Caco-2 (cell line): ENCODE results near the gene CCDC81. TPM values are rescaled to one million over a fixed set of nuclear protein-coding genes. Genes with fewer than 3 reads are reported as not detected.

ENCODE experiments used
- BruUV-seq: library from RNA; stranded (reverse); fragments of 400-500 nt; replicated peaks from 2 replicates; lab custom pipeline; 2021; lab: Mats Ljungman, UMichigan
- CTCF ChIA-PET: fragments of 300-600 bp; sonication (Branson Sonifier 250); formaldehyde crosslinking; loops from one replicate; lab custom pipeline; 2022; ENCODE audit warnings: antibody characterized with exemption; lab: Charles Lee
- POLR2A ChIA-PET: fragments of 300-600 bp; sonication (Branson Sonifier 250); formaldehyde crosslinking; loops from one replicate; lab custom pipeline; 2022; ENCODE audit warnings: antibody characterized with exemption; lab: Charles Lee
- DNase-seq, 2 experiments: peaks; one replicate each; pipeline versions ENCODE4 v3.0.0 to v3.0.0-alpha.2; 2020 to 2022
- H3K27me3 ChIP-seq: replicated peaks from 2 replicates; pipeline ENCODE4 v1.6.0; 2011; ENCODE audit warnings: low read length; ENCODE audit not compliant: control insufficient read depth, insufficient read depth
- H3K36me3 ChIP-seq: 2 replicates; pipeline ENCODE4 v1.5.1; 2011; ENCODE audit warnings: low read length; ENCODE audit not compliant: control insufficient read depth, insufficient read depth
- H3K4me1 ChIP-seq: fragments of 250-450 bp; sonication (Bioruptor Pico); 2 replicates; pipeline ENCODE4 v1.5.1; 2020; ENCODE audit warnings: mild to moderate bottlenecking
- H3K4me3 ChIP-seq: 2 replicates; pipeline ENCODE4 v1.5.1; 2011; ENCODE audit warnings: low read depth, mild to moderate bottlenecking, control low read depth, low read length
- H3K9me3 ChIP-seq: fragments of 250-450 bp; sonication (Bioruptor Pico); 2 replicates; pipeline ENCODE4 v1.5.1; 2020; ENCODE audit warnings: mild to moderate bottlenecking, moderate library complexity
- H3K27ac Mint-ChIP-seq: one replicate; pipeline ENCODE4 v1.8.0; 2022; ENCODE audit warnings: mixed read lengths; ENCODE audit not compliant: unreplicated experiment
- H3K27me3 Mint-ChIP-seq: one replicate; pipeline ENCODE4 v1.8.0; 2022; ENCODE audit warnings: mixed read lengths; ENCODE audit not compliant: insufficient read depth, unreplicated experiment
- H3K36me3 Mint-ChIP-seq: one replicate; pipeline ENCODE4 v1.8.0; 2022; ENCODE audit warnings: mild to moderate bottlenecking, mixed read lengths; ENCODE audit not compliant: insufficient read depth, unreplicated experiment
- H3K4me1 Mint-ChIP-seq: one replicate; pipeline ENCODE4 v1.8.0; 2022; ENCODE audit warnings: low read depth, mixed read lengths; ENCODE audit not compliant: unreplicated experiment
- H3K4me3 Mint-ChIP-seq: one replicate; pipeline ENCODE4 v1.8.0; 2022; ENCODE audit warnings: mild to moderate bottlenecking, moderate library complexity, mixed read lengths; ENCODE audit not compliant: unreplicated experiment
- H3K9me3 Mint-ChIP-seq: one replicate; pipeline ENCODE4 v1.8.0; 2022; ENCODE audit warnings: mixed read lengths; ENCODE audit not compliant: unreplicated experiment
- intact Hi-C: fragments of 100-400 bp; cut with micrococcal nuclease; formaldehyde crosslinking; loops from one replicate; pipeline ENCODE4 v1.10.0; 2022; ENCODE audit not compliant: unreplicated experiment
- total RNA-seq: library from RNA; stranded (reverse); gene quantifications from 2 replicates; pipeline ENCODE4 v1.2.3, GENCODE V29; 2022
- TF ChIP-seq, protein P1 (sequence below), 2 experiments: fragments of 200-600 bp in 1 of 2; IDR thresholded peaks; 1 replicate in 1 of 2; 2 replicates in 1 of 2; pipeline versions ENCODE4 v1.5.1 to v1.8.0; 2011 to 2022; ENCODE audit warnings: antibody characterized with exemption in 1 of 2, control low read depth in 1 of 2, inconsistent platforms in 1 of 2, low read depth in 1 of 2, low read length in 1 of 2, mild to moderate bottlenecking in 1 of 2, moderate library complexity in 1 of 2; ENCODE audit not compliant: insufficient read depth in 1 of 2, severe bottlenecking in 1 of 2, unreplicated experiment in 1 of 2

CCDC81 gene
- total RNA-seq, 1 experiment from 2014 or later, result 1.3 TPM

GRCh38 chr11:86453290-86454030 is 78.8 kb downstream of the CCDC81 start:
- Mint-ChIP-seq H3K27me3 (no peaks in the 10 kb centered on the region), H3K27ac (no peak overlapping the region), H3K9me3 (no peaks in the 10 kb centered on the region), H3K4me1 (peaks cover 24% of the 10 kb centered on the region), H3K36me3 (no peaks in the 10 kb centered on the region), H3K4me3 (no peak overlapping the region)
- intact Hi-C loops, result no loop called here
- H3K4me3 ChIP-seq, result no peak overlapping the region
- ChIA-PET CTCF (interaction anchor here (0.7 to 2.4 kb wide), 6 partner anchors 31 to 155 kb away, joined by 3 to 9 read pairs (median 4); no protein-coding TSS in a partner anchor), POLR2A (interaction anchor here (0.5 kb wide), 1 partner anchor 130 kb away, joined by 3 read pairs; no protein-coding TSS in a partner anchor)
- no peaks in the 10 kb centered on the region for H3K36me3 ChIP-seq
- BruUV-seq, result no TSS peak
- peaks cover 16% of the 10 kb centered on the region for H3K4me1 ChIP-seq
- H3K27me3 ChIP-seq, result no peaks in the 10 kb centered on the region
- H3K9me3 ChIP-seq, result no peaks in the 10 kb centered on the region
- DNase-seq, result no peak
- TF ChIP-seq, protein P1, sequence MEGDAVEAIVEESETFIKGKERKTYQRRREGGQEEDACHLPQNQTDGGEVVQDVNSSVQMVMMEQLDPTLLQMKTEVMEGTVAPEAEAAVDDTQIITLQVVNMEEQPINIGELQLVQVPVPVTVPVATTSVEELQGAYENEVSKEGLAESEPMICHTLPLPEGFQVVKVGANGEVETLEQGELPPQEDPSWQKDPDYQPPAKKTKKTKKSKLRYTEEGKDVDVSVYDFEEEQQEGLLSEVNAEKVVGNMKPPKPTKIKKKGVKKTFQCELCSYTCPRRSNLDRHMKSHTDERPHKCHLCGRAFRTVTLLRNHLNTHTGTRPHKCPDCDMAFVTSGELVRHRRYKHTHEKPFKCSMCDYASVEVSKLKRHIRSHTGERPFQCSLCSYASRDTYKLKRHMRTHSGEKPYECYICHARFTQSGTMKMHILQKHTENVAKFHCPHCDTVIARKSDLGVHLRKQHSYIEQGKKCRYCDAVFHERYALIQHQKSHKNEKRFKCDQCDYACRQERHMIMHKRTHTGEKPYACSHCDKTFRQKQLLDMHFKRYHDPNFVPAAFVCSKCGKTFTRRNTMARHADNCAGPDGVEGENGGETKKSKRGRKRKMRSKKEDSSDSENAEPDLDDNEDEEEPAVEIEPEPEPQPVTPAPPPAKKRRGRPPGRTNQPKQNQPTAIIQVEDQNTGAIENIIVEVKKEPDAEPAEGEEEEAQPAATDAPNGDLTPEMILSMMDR (IDR thresholded peaks at IDR 0.05; ENCODE audit: insufficient read depth in 1 of 2, low read depth in 1 of 2, low read length in 1 of 2, severe bottlenecking in 1 of 2, unreplicated experiment in 1 of 2), result no peak

DNA sequence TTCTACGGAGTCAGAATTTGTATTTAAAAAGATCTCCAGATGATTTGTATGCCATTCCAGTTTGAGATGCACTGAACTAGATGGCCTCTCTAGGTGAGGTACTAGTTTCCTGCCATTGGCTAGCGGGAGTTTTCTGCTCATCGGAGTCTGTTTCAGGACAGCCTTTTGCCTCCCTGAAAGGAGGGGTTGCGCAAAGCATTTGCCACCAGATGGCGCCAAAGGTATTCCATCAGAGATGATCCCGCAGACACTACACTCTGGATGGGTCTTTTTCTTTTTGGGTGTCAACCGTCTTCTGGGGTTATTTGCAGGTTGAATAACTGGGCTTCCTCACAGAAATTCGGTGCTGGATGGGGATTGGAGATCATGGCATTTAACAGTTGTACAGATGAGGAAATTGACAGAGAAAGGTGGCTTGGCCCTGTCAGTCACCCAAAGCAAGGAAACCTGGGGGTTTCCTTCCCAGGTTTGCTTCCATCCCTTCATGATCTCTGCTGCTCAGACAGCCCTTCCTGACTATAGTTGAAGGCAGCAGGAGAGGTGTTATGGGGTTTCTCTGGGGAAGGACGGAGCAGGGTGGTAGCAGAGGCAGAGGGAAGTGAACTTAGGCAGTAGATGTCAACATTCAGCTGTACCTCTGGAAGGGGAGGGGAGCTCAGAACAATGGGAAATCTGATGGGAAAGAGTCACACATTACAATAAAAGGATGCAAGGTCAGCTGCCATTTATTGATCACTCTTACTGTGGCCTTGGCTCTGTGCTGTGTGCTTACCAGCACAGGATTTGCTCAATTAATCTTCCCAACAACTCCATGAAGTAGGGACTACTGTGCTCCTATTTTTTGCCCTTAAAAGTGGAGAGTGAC is 81.6 kb downstream of the CCDC81 start:
- no peaks in the 10 kb centered on the region for H3K9me3 ChIP-seq
- H3K9me3 Mint-ChIP-seq, result no peaks in the 10 kb centered on the region
- H3K4me3 ChIP-seq, result no peak overlapping the region
- H3K4me1 Mint-ChIP-seq, result peaks cover 41% of the 10 kb centered on the region
- no TSS peak for BruUV-seq
- H3K27me3 Mint-ChIP-seq, result no peaks in the 10 kb centered on the region
- no peaks in the 10 kb centered on the region for H3K36me3 Mint-ChIP-seq
- intact Hi-C loops, result loop anchor here (1.0 to 2.0 kb wide), 9 partner anchors 42 to 463 kb away; partner anchors contain the start of gene ME3
- DNase-seq, result peak; percentile 91 to 93
- H3K4me1 ChIP-seq, result peaks cover 29% of the 10 kb centered on the region
- ChIA-PET POLR2A (no interaction called here), CTCF (interaction anchor here (0.6 to 4.0 kb wide), 10 partner anchors 14 to 346 kb away, joined by 3 to 25 read pairs (median 4); no protein-coding TSS in a partner anchor)
- TF ChIP-seq, protein P1 (IDR thresholded peaks at IDR 0.05; ENCODE audit: insufficient read depth in 1 of 2, low read depth in 1 of 2, low read length in 1 of 2, severe bottlenecking in 1 of 2, unreplicated experiment in 1 of 2), result peak; percentile 98
- no peaks in the 10 kb centered on the region for H3K36me3 ChIP-seq
- peak overlapping the region; percentile 65 for H3K27ac Mint-ChIP-seq
- H3K27me3 ChIP-seq, result no peaks in the 10 kb centered on the region
- H3K4me3 Mint-ChIP-seq, result no peak overlapping the region
